IMR-90 (cell line): Measurements from ENCODE around the gene PPM1M. TPM values are rescaled to one million over a fixed set of nuclear protein-coding genes. Genes with fewer than 3 reads are reported as not detected.

ENCODE experiments used
- ATAC-seq: fragments of 200-7000 bp; cut with Tn5 transposase; 2 replicates; pipeline ENCODE4 v1.9.1; 2020; ENCODE audit warnings: low read depth, mild to moderate bottlenecking, moderate library complexity
- BruUV-seq: library from RNA; stranded (reverse); fragments of 400-500 nt; replicated peaks from 2 replicates; lab custom pipeline; 2021; lab: Mats Ljungman, UMichigan
- CTCF ChIA-PET: fragments of 300-600 bp; formaldehyde crosslinking; extraction: SDS; loops from one replicate; lab custom pipeline; 2021; ENCODE audit warnings: antibody characterized with exemption; lab: Yijun Ruan, JAX
- POLR2A ChIA-PET: fragments of 300-600 bp; sonication (Branson Sonifier 250); formaldehyde crosslinking; loops from one replicate; lab custom pipeline; 2022; ENCODE audit warnings: antibody characterized with exemption; ENCODE audit not compliant: unreplicated experiment; lab: Charles Lee
- DNase-seq: peaks from one replicate; pipeline ENCODE4 v3.0.0; 2013
- H2AFZ ChIP-seq: replicated peaks from 2 replicates; pipeline ENCODE3; 2013; ENCODE audit warnings: low read length, mild to moderate bottlenecking; ENCODE audit not compliant: poor library complexity
- H2AK5ac ChIP-seq: 2 replicates; pipeline ENCODE4 v1.6.1; 2013; ENCODE audit warnings: low read depth, low read length, inconsistent platforms
- H2AK9ac ChIP-seq: replicated peaks from 2 replicates; pipeline ENCODE3; 2013; ENCODE audit warnings: mild to moderate bottlenecking, low read depth, low read length, moderate library complexity; ENCODE audit not compliant: poor library complexity
- H2BK120ac ChIP-seq: 2 replicates; pipeline ENCODE4 v1.6.1; 2013; ENCODE audit warnings: low read depth, low read length, inconsistent platforms
- H2BK15ac ChIP-seq: 3 replicates; pipeline ENCODE4 v1.6.1; 2013; ENCODE audit warnings: low read depth, low read length, inconsistent platforms
- H2BK20ac ChIP-seq: 2 replicates; pipeline ENCODE4 v1.6.1; 2013; ENCODE audit warnings: low read depth, mild to moderate bottlenecking, inconsistent platforms, low read length, moderate library complexity
- H2BK5ac ChIP-seq: 2 replicates; pipeline ENCODE4 v1.6.1; 2013; ENCODE audit warnings: mild to moderate bottlenecking, low read depth, low read length, inconsistent platforms; ENCODE audit not compliant: poor library complexity, severe bottlenecking
- H3K14ac ChIP-seq: replicated peaks from 2 replicates; pipeline ENCODE4 v1.6.1; 2013; ENCODE audit warnings: low read depth, low read length, inconsistent platforms
- H3K18ac ChIP-seq: 2 replicates; pipeline ENCODE4 v1.6.1; 2013; ENCODE audit warnings: low read depth, low read length, control low read depth
- H3K23ac ChIP-seq: 2 replicates; pipeline ENCODE4 v1.6.1; 2013; ENCODE audit warnings: low read depth, low read length, inconsistent platforms
- H3K27ac ChIP-seq: 2 replicates; pipeline ENCODE4 v1.5.1; 2013; ENCODE audit warnings: mild to moderate bottlenecking, control low read depth, low read length; ENCODE audit not compliant: insufficient read depth
- H3K27me3 ChIP-seq: 2 replicates; pipeline ENCODE4 v1.6.1; 2013; ENCODE audit warnings: low read length; ENCODE audit not compliant: control insufficient read depth, insufficient read depth
- H3K36me3 ChIP-seq: 2 replicates; pipeline ENCODE4 v1.6.1; 2013; ENCODE audit warnings: low read length, mixed read lengths; ENCODE audit not compliant: control insufficient read depth, insufficient read depth
- H3K4ac ChIP-seq: 2 replicates; pipeline ENCODE4 v1.6.1; 2013; ENCODE audit warnings: low read depth, low read length, inconsistent platforms
- H3K4me1 ChIP-seq: 2 replicates; pipeline ENCODE4 v1.6.1; 2013; ENCODE audit warnings: low read length, mixed read lengths; ENCODE audit not compliant: control insufficient read depth, insufficient read depth
- H3K4me2 ChIP-seq: 2 replicates; pipeline ENCODE4 v1.6.1; 2013; ENCODE audit warnings: low read depth, mild to moderate bottlenecking, control low read depth, low read length, moderate library complexity
- H3K4me3 ChIP-seq: 2 replicates; pipeline ENCODE4 v1.5.1; 2013; ENCODE audit warnings: low read depth, mild to moderate bottlenecking, control low read depth, low read length, moderate library complexity; ENCODE audit not compliant: insufficient read depth
- H3K56ac ChIP-seq: 2 replicates; pipeline ENCODE4 v1.6.1; 2013; ENCODE audit warnings: low read length, inconsistent platforms; ENCODE audit not compliant: insufficient read depth; ENCODE audit errors: extremely low read depth
- H3K79me1 ChIP-seq, 2 experiments: 2 replicates each; pipeline ENCODE4 v1.6.1; 2013; ENCODE audit warnings: low read length in 2 of 2, inconsistent platforms in 1 of 2, low read depth in 1 of 2
- H3K9ac ChIP-seq: 2 replicates; pipeline ENCODE4 v1.6.1; 2013; ENCODE audit warnings: low read depth, low read length, control low read depth
- H3K9me1 ChIP-seq: 2 replicates; pipeline ENCODE4 v1.6.1; 2013; ENCODE audit warnings: low read length, inconsistent platforms; ENCODE audit not compliant: insufficient read depth
- H3K9me3 ChIP-seq: 2 replicates; pipeline ENCODE4 v1.6.1; 2013; ENCODE audit warnings: low read length; ENCODE audit not compliant: control insufficient read depth, insufficient read depth
- H4K20me1 ChIP-seq: 2 replicates; pipeline ENCODE4 v1.6.1; 2013; ENCODE audit warnings: low read length, inconsistent platforms; ENCODE audit not compliant: insufficient read depth
- H4K5ac ChIP-seq: 2 replicates; pipeline ENCODE4 v1.6.1; 2013; ENCODE audit warnings: mild to moderate bottlenecking, low read depth, low read length, control low read depth
- H4K8ac ChIP-seq, 2 experiments: 2 replicates each; pipeline ENCODE4 v1.6.1; 2013; ENCODE audit warnings: low read depth in 2 of 2, low read length in 2 of 2, control low read depth in 1 of 2, inconsistent platforms in 1 of 2
- H4K91ac ChIP-seq: 2 replicates; pipeline ENCODE4 v1.6.1; 2013; ENCODE audit warnings: low read depth, low read length, inconsistent platforms; ENCODE audit not compliant: insufficient read depth
- BHLHE40 ChIP-seq: fragments of 150-350 bp; IDR thresholded peaks from 2 replicates; pipeline ENCODE4 v1.6.1; 2016; ENCODE audit warnings: mild to moderate bottlenecking, low read depth, low read length
- CTCF ChIP-seq: conservative IDR thresholded peaks from 2 replicates; pipeline ENCODE4 v1.5.1; 2012; ENCODE audit warnings: mild to moderate bottlenecking, low read depth, low read length, improper control_type of control experiment
- ELK1 ChIP-seq: fragments of 150-350 bp; IDR thresholded peaks from 2 replicates; pipeline ENCODE4 v1.6.1; 2016; ENCODE audit warnings: low read depth, mild to moderate bottlenecking, low read length, moderate library complexity, borderline replicate concordance
- MXI1 ChIP-seq: IDR thresholded peaks from 2 replicates; pipeline ENCODE4 v1.6.1; 2012; ENCODE audit warnings: low read depth, mild to moderate bottlenecking, low read length, moderate library complexity, borderline replicate concordance
- POLR2A ChIP-seq: IDR thresholded peaks from 2 replicates; pipeline ENCODE4 v1.6.1; 2012; ENCODE audit warnings: mild to moderate bottlenecking, low read depth, low read length
- RFX5 ChIP-seq: IDR thresholded peaks from 2 replicates; pipeline ENCODE4 v1.8.0; 2012; ENCODE audit warnings: low read depth, mild to moderate bottlenecking, low read length, moderate library complexity
- SMC3 ChIP-seq: fragments of 150-350 bp; IDR thresholded peaks from 2 replicates; pipeline ENCODE4 v1.6.1; 2016; ENCODE audit warnings: low read depth, mild to moderate bottlenecking, antibody characterized with exemption, low read length, moderate library complexity
- USF2 ChIP-seq: fragments of 150-350 bp; IDR thresholded peaks from 2 replicates; pipeline ENCODE4 v1.6.1; 2017; ENCODE audit warnings: mild to moderate bottlenecking, antibody characterized with exemption, low read length, low read depth
- WGBS, 2 experiments: methylation state at CpG; one replicate each; pipeline versions ENCODE4 v1.1.5 to v1.1.7; 2013; ENCODE audit warnings: missing lambda C conversion rate in 2 of 2; ENCODE audit not compliant: insufficient read length in 1 of 2; ENCODE audit errors: extremely low coverage in 2 of 2; 5-methylcytosine and 5-hydroxymethylcytosine counted together
- dilution Hi-C: fragments of 300-500 bp; cut with HindIII; formaldehyde crosslinking; loops from one replicate; pipeline ENCODE4 v1.14.3; 2018; ENCODE audit warnings: low sequenced_read_pairs; ENCODE audit not compliant: unreplicated experiment
- in situ Hi-C: fragments of 300-500 bp; cut with MboI; formaldehyde crosslinking; loops from 3 replicates; pipeline ENCODE4 v1.14.3; 2019; ENCODE audit warnings: low sequenced_read_pairs, inconsistent platforms, mixed read lengths
- intact Hi-C: fragments of 100-400 bp; cut with micrococcal nuclease; formaldehyde crosslinking; loops from 2 replicates; pipeline ENCODE4 v1.10.0; 2022
- polyA plus RNA-seq, 3 experiments: library from polyadenylated mRNA; depleted of rRNA; stranded (reverse); fragments of >200 nt; gene quantifications; 2 replicates each; pipeline ENCODE4 v1.2.3, GENCODE V29; 2012; ENCODE audit warnings: low replicate concordance in 1 of 3
- total RNA-seq: library from RNA; depleted of rRNA; stranded (reverse); fragments of >200 nt; gene quantifications from 2 replicates; pipeline ENCODE4 v1.2.3, GENCODE V29; 2012

The PPM1M gene
- total and polyA plus RNA-seq, 2 of the 4 experiments (the other 2 are of a cell fraction), result 12.2 to 18.1 TPM

- no peak overlapping the region for H2AFZ ChIP-seq
- no peak overlapping the region for H2BK15ac ChIP-seq
- H2AK5ac ChIP-seq, result no peak overlapping the region
- no peak overlapping the region for H2AK9ac ChIP-seq
- no peak overlapping the region for H2BK5ac ChIP-seq
- no peak overlapping the region for H3K14ac ChIP-seq
- H3K9ac ChIP-seq, result no peak overlapping the region
- H3K27ac ChIP-seq, result no peak overlapping the region
- H3K4ac ChIP-seq, result no peak overlapping the region
- H3K27me3 ChIP-seq, result no peaks in the 10 kb centered on the region
- no peak for DNase-seq
- dilution Hi-C loops, result no loop called here
- H2BK120ac ChIP-seq, result no peak overlapping the region
- peaks cover 46% of the 10 kb centered on the region for H3K36me3 ChIP-seq
- no TSS peak for BruUV-seq
- H3K4me1 ChIP-seq, result peaks cover 3% of the 10 kb centered on the region; the same call in 1 of the 2 replicates
- peaks cover 25 to 57% of the 10 kb centered on the region in 2 experiments for H3K79me1 ChIP-seq
- ChIA-PET CTCF (interaction anchor here (0.7 kb wide), 1 partner anchor 12 kb away, joined by 3 read pairs; no protein-coding TSS in a partner anchor), POLR2A (no interaction called here)
- in situ Hi-C loops, result no loop called here
- 100% methylated on average over 3 of the region's 7 CpGs; no CpG with 5 or more reads in 1 of the 2 experiments for WGBS, 2 experiments
- H3K18ac ChIP-seq, result no peak overlapping the region
- no peak overlapping the region for H2BK20ac ChIP-seq
- H3K4me2 ChIP-seq, result no peak overlapping the region
- no peak for ATAC-seq
- H3K9me3 ChIP-seq, result no peaks in the 10 kb centered on the region
- H3K4me3 ChIP-seq, result no peak overlapping the region
- no peak overlapping the region for H4K8ac ChIP-seq
- H3K9me1 ChIP-seq, result peaks cover 3% of the 10 kb centered on the region; the same call in 1 of the 2 replicates
- peaks cover 51% of the 10 kb centered on the region for H4K20me1 ChIP-seq
- intact Hi-C loops, result loop anchor here (2.0 kb wide), 1 partner anchor 13 kb away; no protein-coding TSS in a partner anchor
- no peak overlapping the region for H4K91ac ChIP-seq
- no peak overlapping the region for H3K56ac ChIP-seq
- no peak for TF ChIP-seq USF2
- no peak for TF ChIP-seq MXI1
- TF ChIP-seq CTCF, result no peak
- TF ChIP-seq BHLHE40, result no peak
- no peak for TF ChIP-seq RFX5
- TF ChIP-seq ELK1, result no peak
- no peak for TF ChIP-seq POLR2A
- TF ChIP-seq SMC3, result no peak
- no peak overlapping the region for H3K23ac ChIP-seq
- H4K5ac ChIP-seq, result no peak overlapping the region
These were observed 22.5 kb downstream of the PPM1M start for GRCh38 chr3:52268036-52268435.
